CD4-positive, alpha-beta T cell treated with Interleukin-2 at 100 ng/mL for 4 hours (primary cell): ENCODE results near the gene VPS37C.

ENCODE experiments used
- DNase-seq: peaks from one replicate; pipeline ENCODE4 v3.0.0-alpha.2; 2020; ENCODE audit warnings: low spot score

Gene VPS37C

DNA sequence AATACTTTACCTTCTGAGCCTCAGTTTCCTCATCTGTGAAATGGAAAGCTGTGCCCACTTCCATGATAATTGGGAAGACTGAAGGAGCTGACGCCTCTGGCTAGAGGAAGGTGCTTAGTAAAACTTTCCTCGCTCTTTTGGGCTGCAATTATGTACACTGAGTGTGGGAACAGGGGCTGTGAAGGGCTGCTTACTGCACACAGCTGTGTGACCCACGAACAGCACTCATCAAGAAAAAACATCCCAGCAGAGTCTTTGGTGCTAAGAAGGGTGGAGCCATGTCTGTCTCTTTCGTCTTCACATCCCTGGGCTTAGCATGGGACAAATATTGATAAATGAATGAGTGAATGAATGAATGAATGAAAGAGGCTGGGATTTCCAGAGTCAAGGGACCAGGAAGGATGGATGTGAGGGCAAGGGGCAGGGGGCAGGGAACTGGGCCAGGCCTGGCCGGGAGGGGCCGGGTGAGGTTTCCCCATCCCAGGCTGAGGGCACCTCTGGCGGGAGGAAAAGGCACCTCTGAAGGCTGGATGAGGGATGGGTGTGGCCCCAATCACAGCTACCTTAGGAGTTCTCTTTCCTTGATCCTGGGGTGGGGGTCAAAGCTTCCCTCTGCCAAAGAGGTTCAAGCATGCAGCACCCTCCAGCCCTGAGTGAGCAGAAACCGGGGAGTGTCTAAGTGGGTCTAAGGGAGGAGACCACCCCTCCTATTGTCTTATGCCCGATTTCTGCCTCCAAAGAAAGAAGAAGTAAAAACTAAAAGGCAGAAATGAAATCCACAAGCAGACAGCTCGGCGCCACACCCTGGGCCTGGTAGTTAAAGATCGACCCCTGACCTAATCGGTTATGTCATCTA, 68.1 kb downstream of the VPS37C start:
- DNase-seq: no peak

DNA sequence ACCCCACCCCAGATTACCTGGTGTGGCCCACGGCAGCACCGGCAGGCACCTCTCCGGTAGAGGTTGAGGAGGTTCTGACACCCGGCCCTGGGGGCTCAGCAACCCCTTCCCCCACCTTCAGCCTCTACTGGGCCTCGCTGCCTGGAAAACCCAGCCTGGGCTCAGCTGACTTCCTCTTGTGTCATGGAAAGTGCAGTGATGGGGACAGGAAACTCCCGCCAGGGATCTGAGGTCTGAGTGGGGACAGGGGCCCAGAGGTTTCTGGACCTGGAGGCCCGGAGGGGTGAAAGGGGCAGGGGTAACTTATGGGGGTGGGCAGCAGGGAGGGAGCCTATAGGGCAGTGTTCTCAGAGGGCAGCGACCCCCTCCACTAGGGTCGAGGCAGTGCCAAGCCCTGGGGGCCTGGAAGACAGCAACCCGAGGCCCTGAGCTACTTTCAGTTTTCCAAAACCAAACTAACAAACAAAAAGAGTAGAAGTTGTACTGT, 68.9 kb downstream of the VPS37C start:
- no peak for DNase-seq

DNA sequence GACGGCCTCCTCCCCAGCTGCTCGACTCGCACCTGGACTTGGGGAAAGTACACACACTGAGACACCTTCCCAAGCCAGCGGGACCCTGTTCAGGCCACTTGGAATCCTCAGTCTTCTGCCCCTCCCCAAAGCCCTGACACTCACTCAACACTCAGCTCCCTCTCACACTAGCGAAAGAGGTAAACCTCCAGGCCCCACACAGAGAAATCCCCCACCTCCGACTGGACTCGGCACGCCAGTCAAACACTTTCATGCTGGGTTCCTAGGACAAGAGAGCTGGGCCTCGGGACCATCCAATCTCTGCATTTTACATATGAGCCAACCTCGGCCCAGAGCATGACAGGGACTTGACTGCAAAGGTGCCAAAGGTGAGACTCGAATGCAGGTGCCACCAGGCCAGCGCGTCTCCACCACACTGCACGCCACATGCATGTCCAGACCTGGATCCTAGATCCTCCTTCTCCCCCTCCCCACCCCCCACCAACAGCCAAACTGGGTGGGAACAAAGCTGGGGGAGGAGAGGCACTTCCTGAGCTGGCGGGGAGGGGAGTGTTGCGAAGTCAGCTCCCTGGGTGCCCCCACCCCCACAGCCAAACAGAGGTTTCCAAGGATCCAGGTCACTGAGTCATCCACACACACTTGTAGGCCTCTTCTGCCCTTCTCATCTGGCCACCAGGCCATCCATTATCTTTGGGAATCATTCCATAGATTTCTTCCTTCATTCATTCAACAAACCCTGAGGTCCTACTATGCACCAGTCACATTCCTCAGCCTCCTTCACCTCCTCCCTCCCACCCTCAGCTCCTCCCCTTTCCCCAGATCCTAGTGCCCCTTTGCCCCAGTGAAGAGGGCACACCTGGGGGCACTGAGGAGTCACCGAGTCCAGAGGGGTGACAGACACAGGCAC, 69.6 kb downstream of the VPS37C start:
- no peak for DNase-seq

DNA sequence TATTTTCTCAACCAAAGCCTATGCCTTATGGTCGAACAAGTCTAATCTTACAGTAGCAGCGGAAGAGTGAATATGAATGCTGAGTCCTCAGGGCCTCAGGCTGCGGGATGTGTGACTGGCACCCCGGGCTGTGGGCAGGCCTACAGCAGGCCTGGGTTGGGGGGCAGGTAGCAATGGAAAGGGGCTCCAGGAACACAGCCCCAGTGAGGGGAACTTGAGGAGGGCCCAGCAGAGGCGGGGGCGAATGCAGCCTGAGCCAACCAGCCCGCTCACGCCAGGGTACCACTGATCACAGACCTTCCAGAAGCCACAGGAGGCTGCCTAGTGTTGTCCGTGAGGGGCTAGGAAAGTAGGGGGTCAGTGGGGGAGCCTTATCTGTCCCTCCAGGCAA, 70.2 kb downstream of the VPS37C start:
- DNase-seq: no peak

DNA sequence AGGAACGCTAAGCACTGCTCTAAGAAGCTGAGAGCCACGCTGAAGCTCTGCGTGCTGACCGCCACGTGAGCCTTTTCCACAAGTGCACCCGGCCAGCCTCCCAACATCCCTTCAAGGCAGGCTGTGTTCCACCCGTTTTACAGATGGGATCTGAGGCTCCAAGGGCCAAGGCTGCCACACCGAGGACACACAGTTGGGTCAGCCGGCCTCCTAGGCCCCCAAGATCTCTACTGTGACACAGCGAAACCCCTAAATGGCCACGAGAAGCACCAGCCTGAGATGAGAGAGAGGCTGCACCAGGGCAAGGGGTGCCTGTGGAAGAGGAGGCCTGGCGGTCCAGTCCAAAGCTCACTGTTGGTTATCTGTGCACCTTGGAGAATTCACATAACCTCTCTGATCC, 70.7 kb downstream of the VPS37C start:
- DNase-seq: no peak

DNA sequence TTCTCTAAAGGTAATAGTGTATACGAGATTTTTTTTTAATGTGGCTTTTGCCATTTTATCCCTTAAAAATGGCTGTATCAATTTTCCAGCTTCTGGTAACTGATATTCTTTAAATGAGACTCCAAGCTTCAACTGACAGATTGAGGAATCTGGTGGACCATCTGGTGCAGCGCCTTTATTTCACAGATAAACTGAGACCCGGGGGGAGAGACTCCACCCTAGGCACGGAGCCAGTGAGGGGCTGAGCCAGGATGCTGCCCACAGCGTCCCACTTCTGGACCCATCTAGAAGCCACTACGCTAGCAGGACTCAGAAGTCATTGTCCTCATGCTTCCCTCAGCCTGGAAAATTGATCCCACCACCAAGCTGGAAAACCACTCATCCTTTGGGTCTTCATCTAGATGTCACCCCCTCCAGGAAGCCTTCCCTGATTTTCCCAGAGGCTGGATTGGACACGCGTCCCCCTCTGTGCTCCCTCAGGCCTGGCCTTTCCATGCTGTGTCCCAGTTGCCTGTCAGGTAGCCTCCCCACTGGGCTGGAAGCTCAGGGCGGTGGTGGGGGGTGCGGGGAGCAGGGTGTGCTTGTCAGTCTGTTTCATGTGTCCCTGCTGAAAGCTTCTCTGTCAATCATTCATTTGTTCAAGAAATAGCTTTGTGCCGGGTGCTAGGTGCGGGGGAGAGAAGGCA, 71.3 kb downstream of the VPS37C start:
- no peak for DNase-seq

DNA sequence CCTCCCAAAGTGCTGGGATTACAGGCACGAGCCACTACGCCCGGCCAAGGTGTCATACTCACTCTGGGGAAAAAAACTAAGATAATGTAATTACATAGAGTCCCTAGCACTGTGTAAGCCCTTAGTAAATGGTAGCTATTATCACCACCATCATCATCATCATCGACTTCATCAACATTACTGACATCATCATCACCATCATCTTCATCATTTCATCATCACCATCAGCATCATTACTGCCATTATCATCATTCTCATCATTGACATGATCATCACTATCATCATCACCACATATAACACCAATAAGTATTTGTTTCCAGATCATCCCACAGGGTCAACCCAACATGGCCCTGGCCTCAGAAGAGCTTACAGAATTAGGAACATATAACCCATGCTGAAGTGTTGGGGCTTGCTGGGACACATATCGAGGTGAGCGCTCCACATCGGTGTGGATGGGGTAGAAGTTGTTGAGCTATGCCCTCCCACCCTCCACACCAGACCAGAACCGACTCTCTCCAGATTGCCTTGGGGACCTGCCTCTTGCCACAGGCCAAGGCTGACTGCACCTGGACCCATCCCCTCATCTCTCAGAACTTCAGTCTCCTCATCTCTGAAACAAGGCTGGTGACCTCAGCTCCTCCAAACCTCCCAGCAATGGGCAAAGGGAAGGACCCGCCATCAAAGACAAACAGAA, 73.7 kb downstream of the VPS37C start:
- no peak for DNase-seq

DNA sequence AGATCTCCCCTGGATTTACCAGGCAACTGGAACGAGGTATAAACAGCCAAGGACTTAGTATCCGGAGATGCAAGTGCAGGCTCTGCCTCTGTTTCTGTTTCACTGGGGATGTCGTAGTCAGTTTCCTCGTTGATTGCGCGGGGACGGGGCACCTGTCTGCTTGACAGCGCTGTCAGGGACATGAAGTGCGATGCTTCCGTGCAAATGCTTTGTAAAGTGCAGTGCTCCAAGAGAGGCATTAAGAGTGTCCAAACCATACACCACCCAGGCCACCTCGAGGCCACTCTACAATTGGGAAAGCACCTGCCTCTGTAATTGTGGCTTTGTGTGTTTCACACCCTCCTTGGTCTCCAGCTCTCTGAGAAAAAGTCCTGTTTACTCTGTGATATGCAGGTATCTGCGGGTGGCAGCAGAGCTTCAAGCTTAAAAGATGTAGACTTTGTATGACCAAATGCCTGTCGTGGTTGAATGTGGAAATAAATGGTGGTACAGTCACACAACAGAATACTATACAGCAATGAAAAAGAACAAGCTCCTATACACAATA, 77.6 kb downstream of the VPS37C start:
- peak; percentile 80 for DNase-seq

DNA sequence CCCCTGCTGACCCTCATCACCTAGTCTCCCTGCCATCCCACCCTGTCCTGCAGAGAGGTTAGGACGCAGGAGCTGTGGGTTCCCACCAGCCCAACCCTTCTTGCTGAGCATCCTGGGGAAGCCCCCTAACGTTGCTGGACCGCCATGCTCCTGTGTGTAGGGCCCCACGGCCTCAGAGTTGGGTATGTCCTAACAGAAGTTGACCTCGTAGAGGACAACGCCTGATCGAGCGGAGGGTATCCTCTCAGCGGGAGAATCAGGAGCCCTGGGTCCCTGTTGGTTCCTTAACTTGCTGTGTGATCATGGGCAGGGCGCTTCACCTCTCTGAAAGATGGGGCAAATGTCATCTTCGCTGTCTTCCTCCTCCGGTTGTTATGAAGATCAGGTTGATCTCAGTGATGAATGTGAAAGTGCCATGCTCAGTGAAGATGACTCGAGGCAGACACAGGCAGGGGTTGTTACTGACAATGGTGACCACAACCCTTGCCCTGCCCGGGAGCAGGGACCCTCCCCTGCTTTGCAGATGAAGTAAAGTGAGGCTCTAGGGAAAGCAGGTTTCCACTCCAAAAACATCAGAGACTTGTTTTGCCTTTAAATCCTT, 78.2 kb downstream of the VPS37C start:
- peak; percentile 53 for DNase-seq

DNA sequence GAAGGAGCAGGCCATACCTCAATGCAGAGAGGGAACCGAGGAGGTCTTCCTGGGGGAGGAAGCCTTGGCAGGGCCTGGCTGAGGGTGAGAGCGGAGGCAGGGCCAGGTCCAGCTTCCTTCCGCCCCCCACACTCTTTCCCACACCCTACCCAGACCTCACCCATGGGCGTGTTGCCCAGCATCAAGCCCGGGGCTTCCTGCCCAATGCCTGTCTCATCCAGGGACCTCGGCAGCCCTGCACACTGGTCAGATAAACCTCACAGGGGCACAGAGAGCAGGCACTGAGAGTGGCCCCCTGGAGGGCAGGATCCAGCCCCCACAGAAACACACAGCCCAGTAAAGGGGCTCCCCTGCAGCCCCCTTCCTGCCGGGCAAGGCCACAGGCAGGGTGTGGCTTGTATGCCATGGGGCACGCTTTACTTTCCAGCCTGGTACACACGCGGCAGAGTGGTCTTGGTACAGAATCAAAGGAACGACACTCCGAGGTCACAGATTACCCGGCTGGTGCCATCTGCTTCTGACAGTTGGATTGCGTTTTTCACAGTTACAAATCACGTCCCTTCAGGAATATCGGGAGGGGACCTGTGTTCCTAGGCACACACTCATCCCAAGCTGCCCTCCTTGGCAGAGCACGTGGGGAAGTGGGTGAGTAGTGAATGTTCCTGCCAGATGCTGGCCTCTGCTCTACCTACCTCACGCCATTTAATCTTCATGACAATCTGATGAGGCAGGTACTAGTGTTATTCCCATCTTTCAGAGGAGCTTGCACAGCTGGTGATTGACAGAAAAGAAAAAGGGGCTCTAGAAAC, 79.0 kb downstream of the VPS37C start:
- no peak for DNase-seq

DNA sequence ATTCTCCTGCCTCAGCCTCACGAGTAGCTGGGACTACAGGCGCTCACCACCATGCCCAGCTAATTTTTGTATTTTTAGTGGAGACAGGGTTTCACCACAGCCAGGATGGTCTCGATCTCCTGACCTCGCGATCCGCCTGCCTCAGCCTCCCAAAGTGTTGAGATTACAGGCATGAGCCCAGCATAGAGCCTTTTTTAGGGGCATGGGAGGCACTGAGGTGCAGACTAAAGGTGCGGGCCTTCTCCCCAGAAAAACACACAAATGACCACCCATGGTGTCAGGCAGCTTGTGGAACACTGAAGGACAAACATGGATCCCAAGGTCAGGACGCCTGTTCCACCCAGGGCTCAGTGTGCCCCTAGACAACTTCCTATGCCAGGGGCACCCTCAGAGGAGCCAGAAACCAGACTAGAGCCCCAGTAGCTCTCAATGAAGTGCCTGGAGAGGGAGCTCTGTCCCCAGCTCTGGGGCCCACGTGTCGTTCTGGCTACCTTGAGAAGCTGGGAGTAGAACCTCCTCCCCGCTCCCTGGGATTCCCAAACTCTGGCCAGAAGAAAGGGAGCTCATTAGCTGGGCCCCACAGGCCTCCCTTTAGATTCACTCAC, 80.1 kb downstream of the VPS37C start:
- no peak for DNase-seq

DNA sequence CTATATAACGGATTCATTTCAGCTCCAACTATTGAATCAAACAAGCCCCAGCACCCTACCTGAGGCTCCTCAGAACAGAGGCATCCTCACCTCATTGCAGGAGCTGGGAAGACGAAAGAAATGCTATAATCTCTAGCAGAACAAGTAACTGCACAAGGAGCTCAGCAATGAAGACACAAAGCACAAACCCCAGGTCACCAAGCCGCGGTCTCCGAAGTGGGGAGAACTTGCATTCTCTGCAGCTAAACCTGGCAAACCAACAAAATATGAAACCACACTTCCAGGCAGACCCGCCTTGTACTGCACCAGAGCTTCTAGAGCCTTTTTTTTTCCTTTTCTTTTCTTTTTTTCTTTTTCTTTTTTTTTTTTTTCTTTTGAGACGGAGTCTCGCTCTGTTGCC, 80.7 kb downstream of the VPS37C start:
- no peak for DNase-seq
